Naive thymus-derived CD4-positive, alpha-beta T cell (primary cell): Measurements from ENCODE around the gene AHSA1. TPM values are rescaled to one million over a fixed set of nuclear protein-coding genes. Genes with fewer than 3 reads are reported as not detected.

Experiments
- ATAC-seq: fragments of 150-1000 bp; cut with Tn5 transposase; 2 replicates; pipeline ENCODE4 v1.10.0; 2021; ENCODE audit warnings: mild to moderate bottlenecking, moderate library complexity
- CTCF ChIA-PET: fragments of 350-600 bp; sonication (Branson Sonifier 250); formaldehyde crosslinking; loops from one replicate; lab custom pipeline; 2021; ENCODE audit warnings: antibody characterized with exemption; lab: Charles Lee
- POLR2A ChIA-PET: fragments of 350-600 bp; sonication (Branson Sonifier 250); formaldehyde crosslinking; loops from one replicate; lab custom pipeline; 2021; ENCODE audit warnings: antibody characterized with exemption, inconsistent platforms; lab: Charles Lee
- DNase-seq, 9 donors: peaks; one replicate each; pipeline versions ENCODE4 v3.0.0 to v3.0.0-alpha.2; 2020 to 2022; ENCODE audit warnings: mixed read lengths in 1 of 9
- H3K27ac ChIP-seq: one replicate; pipeline ENCODE4 v1.7.0; 2013; ENCODE audit warnings: mild to moderate bottlenecking, low read depth, low read length, moderate library complexity
- H3K27me3 ChIP-seq, 2 donors: one replicate each; pipeline ENCODE4 v1.7.0; 2013; ENCODE audit warnings: low read length in 2 of 2, mild to moderate bottlenecking in 2 of 2, moderate library complexity in 2 of 2; ENCODE audit not compliant: control insufficient read depth in 2 of 2, insufficient read depth in 2 of 2
- H3K36me3 ChIP-seq, 3 experiments: 1 replicate in 2 of 3; 2 replicates in 1 of 3; pipeline ENCODE4 v1.7.0; 2013; ENCODE audit warnings: low read length in 3 of 3, mild to moderate bottlenecking in 3 of 3, moderate library complexity in 1 of 3; ENCODE audit not compliant: insufficient read depth in 3 of 3, control insufficient read depth in 2 of 3
- H3K4me1 ChIP-seq, 2 donors: one replicate each; pipeline ENCODE4 v1.7.0; 2013; ENCODE audit warnings: low read length in 2 of 2, mild to moderate bottlenecking in 2 of 2, moderate library complexity in 1 of 2; ENCODE audit not compliant: control insufficient read depth in 2 of 2, insufficient read depth in 2 of 2
- H3K4me3 ChIP-seq: 2 replicates; pipeline ENCODE4 v1.7.0; 2013; ENCODE audit warnings: mild to moderate bottlenecking, low read length
- H3K9me3 ChIP-seq, 3 experiments: 1 replicate in 2 of 3; 2 replicates in 1 of 3; pipeline ENCODE4 v1.7.0; 2013; ENCODE audit warnings: low read length in 3 of 3; ENCODE audit not compliant: control insufficient read depth in 2 of 3
- H3K27ac Mint-ChIP-seq, 9 donors: one replicate each; pipeline ENCODE4 v1.8.0; 2020 to 2022; ENCODE audit warnings: mixed read lengths in 9 of 9, mild to moderate bottlenecking in 8 of 9, moderate library complexity in 5 of 9, inconsistent platforms in 2 of 9
- H3K27me3 Mint-ChIP-seq, 5 donors: one replicate each; pipeline ENCODE4 v1.8.0; 2021 to 2022; ENCODE audit warnings: mixed read lengths in 5 of 5, mild to moderate bottlenecking in 1 of 5
- H3K36me3 Mint-ChIP-seq, 5 donors: one replicate each; pipeline ENCODE4 v1.8.0; 2020 to 2022; ENCODE audit warnings: mixed read lengths in 5 of 5, mild to moderate bottlenecking in 3 of 5, inconsistent platforms in 1 of 5
- H3K4me1 Mint-ChIP-seq, 7 donors: one replicate each; pipeline ENCODE4 v1.8.0; 2020 to 2022; ENCODE audit warnings: mixed read lengths in 7 of 7, mild to moderate bottlenecking in 3 of 7, inconsistent platforms in 1 of 7
- H3K4me3 Mint-ChIP-seq, 10 donors: one replicate each; pipeline ENCODE4 v1.8.0; 2020 to 2022; ENCODE audit warnings: mild to moderate bottlenecking in 10 of 10, mixed read lengths in 10 of 10, moderate library complexity in 6 of 10, inconsistent platforms in 2 of 10
- H3K9me3 Mint-ChIP-seq, 11 donors: one replicate each; pipeline ENCODE4 v1.8.0; 2020 to 2022; ENCODE audit warnings: mixed read lengths in 11 of 11, mild to moderate bottlenecking in 4 of 11, inconsistent platforms in 1 of 11, moderate library complexity in 1 of 11
- intact Hi-C, 2 donors: fragments of 100-400 bp; cut with micrococcal nuclease; formaldehyde crosslinking; loops; one replicate each; pipeline ENCODE4 v1.15.1; 2023
- polyA plus RNA-seq, 2 donors: library from polyadenylated mRNA; unstranded; fragments of 300-500 nt; fragmentation: Illumina TruSeq; gene quantifications; one replicate each; pipeline ENCODE4 v1.2.3, GENCODE V29; 2021
- total RNA-seq, 6 experiments: library from RNA in 5 of 6; stranded (reverse) in 5 of 6; gene quantifications; 1 replicate in 5 of 6; 2 replicates in 1 of 6; pipeline ENCODE4 v1.2.3 and lab custom pipeline; 2021 to 2026

The AHSA1 gene
- total and polyA plus RNA-seq, 7 experiments from 2014 or later: 51.6 to 176 (median 104) TPM

DNA sequence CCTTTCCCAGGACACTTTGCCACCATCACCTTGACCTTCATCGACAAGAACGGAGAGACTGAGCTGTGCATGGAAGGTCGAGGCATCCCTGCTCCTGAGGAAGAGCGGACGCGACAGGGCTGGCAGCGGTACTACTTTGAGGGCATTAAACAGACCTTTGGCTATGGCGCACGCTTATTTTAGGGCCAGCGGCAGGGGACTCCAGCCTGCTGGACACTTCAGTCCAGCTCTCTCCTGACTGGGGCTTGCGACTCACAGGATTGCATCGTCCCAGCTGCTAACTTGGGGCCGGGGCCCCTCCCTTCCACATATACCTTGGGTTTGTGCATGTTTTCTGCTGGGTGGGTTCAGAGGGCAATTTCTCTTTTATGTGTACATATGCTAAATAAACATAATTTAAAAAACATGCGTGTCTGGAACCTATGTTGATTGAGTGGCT is 11.2 kb downstream of the AHSA1 start:
- no peaks in the 10 kb centered on the region for H3K4me1 Mint-ChIP-seq
- no peaks in the 10 kb centered on the region for H3K9me3 Mint-ChIP-seq
- intact Hi-C loops: no loop called here
- no peaks in the 10 kb centered on the region for H3K27me3 Mint-ChIP-seq
- H3K27me3 ChIP-seq: no peaks in the 10 kb centered on the region
- H3K27ac ChIP-seq: no peak overlapping the region
- H3K9me3 ChIP-seq: no peaks in the 10 kb centered on the region
- H3K36me3 Mint-ChIP-seq: peaks cover 10 to 39% (median 17%) of the 10 kb centered on the region in 5 donors
- no peak for DNase-seq
- peaks cover 13 to 55% (median 16%) of the 10 kb centered on the region in 3 experiments for H3K36me3 ChIP-seq
- no peaks in the 10 kb centered on the region for H3K4me1 ChIP-seq
- POLR2A ChIA-PET: no interaction called here
- CTCF ChIA-PET: no interaction called here
- H3K4me3 Mint-ChIP-seq: no peak overlapping the region
- peak overlapping the region in 1 of 9 donors; percentile 46 for H3K27ac Mint-ChIP-seq
- H3K4me3 ChIP-seq: no peak overlapping the region
- no peak for ATAC-seq

DNA sequence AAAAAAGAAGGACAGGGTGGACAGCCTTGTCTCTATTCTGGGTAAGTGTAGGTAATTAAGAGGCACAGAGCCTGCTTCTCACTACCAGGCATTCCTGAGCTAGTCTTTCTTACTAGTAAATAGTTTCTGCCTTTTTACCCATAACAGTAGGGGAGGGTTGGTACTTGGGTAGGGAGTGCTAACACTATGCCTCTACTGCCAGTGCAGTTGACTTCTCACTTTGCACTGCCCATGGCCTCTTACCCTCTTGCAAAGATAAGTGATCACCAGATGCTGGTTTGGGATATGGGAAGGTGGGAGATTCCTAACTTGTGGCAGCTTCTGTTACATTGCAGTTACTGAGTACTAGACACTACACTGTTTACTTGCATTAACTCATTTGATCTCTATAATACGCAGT is 11.6 kb downstream of the AHSA1 start:
- ATAC-seq: no peak
- Histone ChIP-seq H3K27me3 (no peaks in the 10 kb centered on the region), H3K4me3 (no peak overlapping the region), H3K9me3 (no peaks in the 10 kb centered on the region), H3K4me1 (no peaks in the 10 kb centered on the region), H3K27ac (no peak overlapping the region), H3K36me3 (peaks cover 13 to 50% (median 16%) of the 10 kb centered on the region in 3 experiments)
- Mint-ChIP-seq H3K27me3 (no peaks in the 10 kb centered on the region), H3K36me3 (peaks cover 10 to 36% (median 17%) of the 10 kb centered on the region in 5 donors), H3K4me3 (no peak overlapping the region), H3K4me1 (peaks cover 0 to 2% (median 0%) of the 10 kb centered on the region in 7 donors), H3K9me3 (no peaks in the 10 kb centered on the region), H3K27ac (peak overlapping the region in 1 of 9 donors; percentile 32)
- ChIA-PET CTCF (no interaction called here), POLR2A (no interaction called here)
- no peak for DNase-seq
- intact Hi-C loops: no loop called here

DNA sequence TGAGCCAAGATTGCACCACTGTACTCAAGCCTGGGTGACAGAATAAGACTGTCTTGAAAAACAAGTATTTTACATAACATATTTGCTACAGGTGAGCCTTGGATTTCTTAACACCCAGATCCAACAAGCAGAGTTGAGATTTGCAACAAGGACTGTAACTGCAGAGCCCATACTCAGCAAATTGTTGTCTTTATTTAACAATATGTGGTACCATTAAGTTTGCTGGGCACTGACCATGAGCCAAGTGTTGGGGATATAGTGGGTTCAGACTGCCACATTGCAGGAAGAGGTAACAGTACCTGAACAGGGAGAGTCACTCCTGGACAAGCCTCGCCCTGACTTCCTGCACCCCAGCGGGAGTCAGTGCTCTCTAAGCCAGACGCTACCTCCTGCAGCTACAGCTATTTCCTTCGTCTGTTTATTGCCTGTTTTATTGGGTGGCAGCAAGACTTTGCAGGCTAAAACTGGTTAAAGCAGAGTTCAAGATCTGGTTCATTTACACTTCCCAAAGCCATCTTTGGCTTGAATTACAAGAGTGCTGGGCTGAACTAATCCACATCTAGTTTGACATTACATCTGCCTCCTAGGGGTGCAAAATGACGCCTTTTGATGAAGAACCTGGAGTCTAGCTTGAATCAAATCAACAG is 12.5 kb downstream of the AHSA1 start:
- intact Hi-C loops: no loop called here
- peaks cover 0 to 2% (median 0%) of the 10 kb centered on the region in 7 donors for H3K4me1 Mint-ChIP-seq
- no peak overlapping the region for H3K4me3 ChIP-seq
- no peaks in the 10 kb centered on the region for H3K4me1 ChIP-seq
- no peak overlapping the region for H3K27ac Mint-ChIP-seq
- DNase-seq (no peak), ATAC-seq (no peak)
- H3K27me3 ChIP-seq: no peaks in the 10 kb centered on the region
- H3K27ac ChIP-seq: no peak overlapping the region
- H3K36me3 Mint-ChIP-seq: peaks cover 7 to 28% (median 14%) of the 10 kb centered on the region in 5 donors
- no peak overlapping the region for H3K4me3 Mint-ChIP-seq
- H3K36me3 ChIP-seq: peaks cover 13 to 42% (median 14%) of the 10 kb centered on the region in 3 experiments
- POLR2A ChIA-PET: no interaction called here
- no peaks in the 10 kb centered on the region for H3K27me3 Mint-ChIP-seq
- CTCF ChIA-PET: interaction anchor here (0.6 kb wide), 1 partner anchor 144 kb away, joined by 4 read pairs; no protein-coding TSS in a partner anchor
- no peaks in the 10 kb centered on the region for H3K9me3 ChIP-seq
- no peaks in the 10 kb centered on the region for H3K9me3 Mint-ChIP-seq

DNA sequence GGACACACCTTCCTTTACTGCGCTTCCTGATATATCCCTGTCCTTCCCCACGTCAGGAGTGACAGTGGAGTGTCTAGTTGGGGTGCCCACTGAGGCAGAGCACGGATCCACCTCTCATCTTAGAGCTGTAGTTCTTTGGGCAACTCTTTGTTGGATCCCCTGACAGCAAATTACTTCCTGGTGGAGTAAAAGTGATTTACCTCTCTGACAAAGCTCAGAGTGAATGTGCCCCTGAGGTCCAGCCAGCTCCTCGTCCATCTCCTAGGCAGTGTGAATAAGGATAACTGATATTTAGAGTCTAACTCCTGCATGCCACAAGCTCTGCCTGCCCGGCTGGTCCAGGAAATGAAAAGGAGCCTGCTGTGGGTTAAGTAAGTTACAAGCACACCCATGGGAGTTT is 16.0 kb downstream of the AHSA1 start:
- ChIA-PET CTCF (no interaction called here), POLR2A (no interaction called here)
- no peaks in the 10 kb centered on the region for H3K9me3 ChIP-seq
- H3K4me1 Mint-ChIP-seq: peaks cover 0 to 2% (median 0%) of the 10 kb centered on the region in 7 donors
- no peaks in the 10 kb centered on the region for H3K9me3 Mint-ChIP-seq
- DNase-seq (no peak), ATAC-seq (no peak)
- H3K36me3 ChIP-seq: peaks cover 0 to 8% (median 0%) of the 10 kb centered on the region in 3 experiments
- no peak overlapping the region for H3K4me3 Mint-ChIP-seq
- peaks cover under 1 to 9% (median 4%) of the 10 kb centered on the region in 5 donors for H3K36me3 Mint-ChIP-seq
- no peaks in the 10 kb centered on the region for H3K27me3 ChIP-seq
- H3K27ac Mint-ChIP-seq: no peak overlapping the region
- intact Hi-C loops: no loop called here
- no peak overlapping the region for H3K4me3 ChIP-seq
- no peaks in the 10 kb centered on the region for H3K4me1 ChIP-seq
- no peak overlapping the region for H3K27ac ChIP-seq
- no peaks in the 10 kb centered on the region for H3K27me3 Mint-ChIP-seq

DNA sequence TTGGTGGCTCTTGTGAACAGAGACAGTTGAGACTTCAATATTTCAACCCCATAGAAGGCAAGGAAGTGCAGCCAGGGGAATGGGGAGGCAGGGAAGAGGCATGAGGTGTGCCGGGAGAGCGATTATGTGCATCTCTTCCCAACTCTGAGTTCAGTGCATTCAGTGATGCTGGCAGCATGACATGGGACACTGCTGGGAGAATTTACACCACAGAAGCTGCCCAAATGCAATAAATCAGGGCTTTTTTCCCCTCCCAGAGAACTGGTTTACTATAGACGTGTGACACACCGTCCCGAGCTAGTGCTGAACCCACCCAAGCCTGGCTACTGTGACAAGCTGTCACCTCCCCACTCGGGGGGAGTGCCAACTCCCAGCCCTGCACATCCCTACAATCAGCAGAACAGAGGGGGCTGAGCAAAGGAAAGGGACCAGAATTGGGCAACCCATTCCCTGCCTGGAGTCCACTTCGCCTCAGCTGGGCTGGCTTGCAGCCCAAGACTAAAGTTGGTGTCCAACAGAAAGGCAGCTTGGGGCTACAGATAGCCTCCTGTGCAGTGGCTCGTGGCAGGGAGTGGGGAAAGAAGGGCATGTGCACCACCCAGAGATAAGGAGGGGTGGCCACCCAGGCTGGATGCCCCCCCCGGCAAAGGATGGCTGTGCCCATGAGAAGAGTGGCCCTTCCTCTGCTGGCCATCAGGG is 16.7 kb downstream of the AHSA1 start:
- no peak overlapping the region for H3K4me3 ChIP-seq
- no peaks in the 10 kb centered on the region for H3K4me1 ChIP-seq
- Mint-ChIP-seq H3K9me3 (no peaks in the 10 kb centered on the region), H3K36me3 (peaks cover 0 to 2% (median 0%) of the 10 kb centered on the region in 5 donors), H3K27me3 (no peaks in the 10 kb centered on the region), H3K4me3 (no peak overlapping the region), H3K27ac (no peak overlapping the region), H3K4me1 (peaks cover 0 to 2% (median 0%) of the 10 kb centered on the region in 7 donors)
- intact Hi-C loops: no loop called here
- DNase-seq: no peak
- H3K27ac ChIP-seq: no peak overlapping the region
- CTCF ChIA-PET: no interaction called here
- H3K9me3 ChIP-seq: no peaks in the 10 kb centered on the region
- peaks cover 0 to 1% (median 0%) of the 10 kb centered on the region in 3 experiments for H3K36me3 ChIP-seq
- ATAC-seq: no peak
- no peaks in the 10 kb centered on the region for H3K27me3 ChIP-seq
- POLR2A ChIA-PET: no interaction called here

DNA sequence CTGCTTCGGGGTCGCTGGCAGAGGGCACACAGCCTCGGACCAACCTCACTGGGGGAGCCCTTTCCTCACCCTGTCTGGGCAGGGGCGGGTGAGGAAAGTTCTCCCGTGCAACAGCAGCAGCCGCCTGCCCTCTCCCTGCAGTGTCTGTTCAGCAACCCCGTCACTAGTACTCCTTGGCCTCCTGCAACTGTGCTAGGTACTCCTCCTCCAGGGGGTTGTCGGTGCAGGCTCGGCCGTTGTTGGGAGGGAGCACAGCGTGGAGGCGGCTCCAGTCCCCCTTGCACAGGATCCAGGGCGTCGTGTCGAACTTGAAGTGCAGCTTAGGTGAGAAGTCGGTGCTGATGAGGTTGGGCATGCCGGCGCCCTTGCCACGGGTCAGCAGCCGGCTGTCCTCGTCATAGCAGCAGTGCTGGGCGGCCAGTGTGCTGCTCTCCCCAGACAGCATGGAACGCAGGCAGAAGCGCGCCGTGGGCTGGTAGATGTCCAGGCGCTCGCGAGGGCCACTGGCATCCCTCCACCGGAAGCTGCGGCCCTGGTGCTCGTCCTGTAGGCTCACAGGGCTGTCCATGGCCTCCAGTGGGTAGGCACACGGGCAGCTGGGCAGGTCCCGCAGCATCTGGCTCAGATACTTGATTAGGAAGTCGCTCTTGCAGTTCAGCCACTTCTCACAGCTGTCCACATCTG is 17.7 kb downstream of the AHSA1 start:
- Mint-ChIP-seq H3K27me3 (no peaks in the 10 kb centered on the region), H3K9me3 (no peaks in the 10 kb centered on the region), H3K36me3 (no peaks in the 10 kb centered on the region), H3K4me3 (no peak overlapping the region), H3K4me1 (peaks cover 0 to 2% (median 0%) of the 10 kb centered on the region in 7 donors), H3K27ac (no peak overlapping the region)
- POLR2A ChIA-PET: no interaction called here
- intact Hi-C loops: no loop called here
- H3K36me3 ChIP-seq: no peaks in the 10 kb centered on the region
- no peaks in the 10 kb centered on the region for H3K9me3 ChIP-seq
- CTCF ChIA-PET: no interaction called here
- no peak overlapping the region for H3K27ac ChIP-seq
- no peak for DNase-seq
- no peak for ATAC-seq
- no peak overlapping the region for H3K4me3 ChIP-seq
- no peaks in the 10 kb centered on the region for H3K27me3 ChIP-seq
- H3K4me1 ChIP-seq: no peaks in the 10 kb centered on the region
